Adrenal gland (tissue), 12 donors: ENCODE data around the gene MIA3. TPM values are rescaled to one million over a fixed set of nuclear protein-coding genes. Genes with fewer than 3 reads are reported as not detected.

ENCODE experiments used
- DNase-seq, 7 donors: peaks; one replicate each; pipeline ENCODE4 v3.0.0-alpha.2; 2019 to 2020
- H3K27ac ChIP-seq, 5 donors: fragments of 200-600 bp; sonication (generic) in 4 of 5; 1 replicate in 3 of 5; 2 replicates in 2 of 5; pipeline versions ENCODE4 v1.5.1 to v1.8.0; 2016 to 2020; ENCODE audit warnings: mild to moderate bottlenecking in 1 of 5
- H3K27me3 ChIP-seq: fragments of 200-600 bp; 2 replicates; pipeline ENCODE4 v1.8.0; 2021
- H3K36me3 ChIP-seq, 2 donors: fragments of 200-600 bp; replicated peaks in 1 of 2; 1 replicate in 1 of 2; 2 replicates in 1 of 2; pipeline versions ENCODE4 v1.5.1 to v1.8.0; 2018 to 2022
- H3K4me1 ChIP-seq, 2 donors: fragments of 200-600 bp; replicated peaks in 1 of 2; 1 replicate in 1 of 2; 2 replicates in 1 of 2; pipeline versions ENCODE4 v1.5.1 to v1.8.0; 2018 to 2021
- H3K4me3 ChIP-seq, 4 donors: fragments of 200-600 bp; sonication (generic) in 3 of 4; one replicate each; pipeline ENCODE4 v1.5.1; 2016 to 2018
- H3K9me3 ChIP-seq, 3 donors: fragments of 200-600 bp; sonication (generic) in 1 of 3; replicated peaks in 1 of 3; 1 replicate in 2 of 3; 2 replicates in 1 of 3; pipeline versions ENCODE4 v1.5.1 to v1.8.0; 2016 to 2021
- CTCF ChIP-seq, 6 experiments: fragments of 450-650 bp in 4 of 6; fragments of 200-600 bp in 2 of 6; sonication (generic) in 1 of 6; IDR thresholded peaks; 1 replicate in 5 of 6; 2 replicates in 1 of 6; pipeline versions ENCODE4 v1.5.1 to v1.8.0; 2016 to 2021; ENCODE audit warnings: antibody characterized with exemption in 6 of 6, mild to moderate bottlenecking in 2 of 6, moderate library complexity in 1 of 6
- POLR2A ChIP-seq, 2 donors: fragments of 450-650 bp; IDR thresholded peaks; one replicate each; pipeline ENCODE4 v1.6.1; 2017; ENCODE audit warnings: antibody characterized with exemption in 2 of 2, mild to moderate bottlenecking in 2 of 2, moderate library complexity in 1 of 2
- WGBS, 4 donors: extraction: QIAGEN DNeasy Blood & Tissue Kit in 2 of 4; methylation state at CpG; one replicate each; pipeline versions ENCODE4 v1.1.5 to v1.1.7; 2013 to 2017; 5-methylcytosine and 5-hydroxymethylcytosine counted together
- intact Hi-C, 2 donors: fragments of 100-400 bp; cut with DNase I; formaldehyde crosslinking; loops; one replicate each; pipeline versions ENCODE4 v1.14.1 to v1.15.0; 2022 to 2023
- polyA plus RNA-seq, 3 donors: library from polyadenylated mRNA; stranded (reverse); fragments of 200-250 nt in 2 of 3; fragments of 350-450 nt in 1 of 3; fragmentation: Illumina TruSeq in 1 of 3; extraction: RNeasy Lipid Tissue Mini Kit (QIAGEN cat#74804) in 1 of 3; gene quantifications; one replicate each; pipeline ENCODE4 v1.2.3, GENCODE V29; 2013 to 2014
- total RNA-seq, 9 donors: library from RNA; depleted of rRNA in 4 of 9; stranded (reverse); fragments of >200 nt in 4 of 9; fragments of 120-200 nt in 1 of 9; fragmentation: NEBNext Ultra II Directional in 1 of 9; extraction: Animal tissue kit (Norgen Biotek cat#: 25700) in 1 of 9; gene quantifications; one replicate each; pipeline versions ENCODE4 v1.1.0 to v1.2.4, GENCODE V29; 2013 to 2023
- donor health status: healthy with polysubstance abuse.
- donor health status: Bipolar disorder and iron deficiency.
- donor health status: DM: yes; HTN: yes; CAD: no.
- donor health status: DM: no; HTN: no; CAD: no.
- donor health status: DM: no; HTN: no; CAD: no.
- donor health status: DM: yes; HTN: yes; CAD: no.

Gene MIA3
- total and polyA plus RNA-seq, 12 donors, result 33.1 to 146 (median 65.9) TPM

GRCh38 chr1:222697826-222698225, 79.9 kb downstream of the MIA3 start:
- H3K9me3 ChIP-seq, result no peaks in the 10 kb centered on the region
- intact Hi-C loops, result no loop called here
- DNase-seq, result no peak
- TF ChIP-seq POLR2A (IDR thresholded peaks at IDR 0.05) (no peak), CTCF (IDR thresholded peaks at IDR 0.05) (no peak)
- H3K27ac ChIP-seq, result no peak overlapping the region
- WGBS, 4 donors, result 73 to 92% (median 85%) methylated on average over 2 of the region's 2 CpGs
- no peaks in the 10 kb centered on the region for H3K27me3 ChIP-seq
- H3K4me3 ChIP-seq, result no peak overlapping the region
- peaks cover 0 to 17% of the 10 kb centered on the region in 2 donors for H3K36me3 ChIP-seq
- H3K4me1 ChIP-seq, result no peaks in the 10 kb centered on the region

- Histone ChIP-seq H3K4me3 (no peak overlapping the region), H3K36me3 (peaks cover 0 to 14% of the 10 kb centered on the region in 2 donors), H3K4me1 (no peaks in the 10 kb centered on the region), H3K27ac (no peak overlapping the region), H3K9me3 (no peaks in the 10 kb centered on the region), H3K27me3 (no peaks in the 10 kb centered on the region)
- DNase-seq, result no peak
- 88 to 93% (median 91%) methylated on average over 4 of the region's 4 CpGs for WGBS, 4 donors
- intact Hi-C loops, result no loop called here
- TF ChIP-seq POLR2A (IDR thresholded peaks at IDR 0.05), result no peak
- no peak for TF ChIP-seq CTCF (IDR thresholded peaks at IDR 0.05)
Observed at GRCh38 chr1:222702210-222702609, 84.3 kb downstream of the MIA3 start.

- H3K27me3 ChIP-seq, result no peaks in the 10 kb centered on the region
- H3K27ac ChIP-seq, result no peak overlapping the region
- peaks cover 0 to 14% of the 10 kb centered on the region in 2 donors for H3K36me3 ChIP-seq
- intact Hi-C loops, result no loop called here
- WGBS, 4 donors, result 89 to 100% (median 93%) methylated on average over 1 of the region's 1 CpG
- TF ChIP-seq POLR2A (IDR thresholded peaks at IDR 0.05) (no peak), CTCF (IDR thresholded peaks at IDR 0.05) (no peak)
- DNase-seq, result no peak
- no peaks in the 10 kb centered on the region for H3K9me3 ChIP-seq
- no peak overlapping the region for H3K4me3 ChIP-seq
- H3K4me1 ChIP-seq, result no peaks in the 10 kb centered on the region
Observed at GRCh38 chr1:222704260-222704659, 86.4 kb downstream of the MIA3 start.

GRCh38 chr1:222706815-222707214, 88.9 kb downstream of the MIA3 start:
- H3K4me3 ChIP-seq, result no peak overlapping the region
- no peak for DNase-seq
- H3K27ac ChIP-seq, result no peak overlapping the region
- no peaks in the 10 kb centered on the region for H3K27me3 ChIP-seq
- H3K36me3 ChIP-seq, result peaks cover 0 to 7% of the 10 kb centered on the region in 2 donors
- 70 to 83% (median 73%) methylated on average over 4 of the region's 4 CpGs for WGBS, 4 donors
- TF ChIP-seq CTCF (IDR thresholded peaks at IDR 0.05) (peak in 2 of 6 experiments; percentile 13 to 15), POLR2A (IDR thresholded peaks at IDR 0.05) (no peak)
- peaks cover 0 to 14% of the 10 kb centered on the region in 2 donors for H3K4me1 ChIP-seq
- intact Hi-C loops, result no loop called here
- H3K9me3 ChIP-seq, result no peaks in the 10 kb centered on the region
